ENCODE results near the gene BBS9.

DNA sequence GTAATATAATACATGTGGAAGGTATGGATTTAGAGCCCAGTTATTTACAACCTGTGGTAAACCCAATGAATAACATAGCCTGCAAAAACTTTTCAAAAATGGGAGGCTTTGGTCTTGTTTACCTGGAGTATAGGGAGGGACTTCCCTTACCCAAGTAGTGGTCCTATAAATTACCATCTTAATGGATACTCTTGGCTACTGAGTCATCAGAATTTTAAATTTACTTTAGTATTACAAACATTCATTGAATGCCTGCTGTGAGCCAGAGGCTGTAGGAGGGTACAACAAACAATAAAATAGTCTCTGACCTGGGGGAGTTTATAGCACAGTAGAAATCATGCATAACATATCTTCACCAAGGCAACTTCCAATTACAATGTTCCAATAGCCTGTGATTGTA, 365.1 kb downstream of the BBS9 start:
- TF ChIP-seq, protein P1, sequence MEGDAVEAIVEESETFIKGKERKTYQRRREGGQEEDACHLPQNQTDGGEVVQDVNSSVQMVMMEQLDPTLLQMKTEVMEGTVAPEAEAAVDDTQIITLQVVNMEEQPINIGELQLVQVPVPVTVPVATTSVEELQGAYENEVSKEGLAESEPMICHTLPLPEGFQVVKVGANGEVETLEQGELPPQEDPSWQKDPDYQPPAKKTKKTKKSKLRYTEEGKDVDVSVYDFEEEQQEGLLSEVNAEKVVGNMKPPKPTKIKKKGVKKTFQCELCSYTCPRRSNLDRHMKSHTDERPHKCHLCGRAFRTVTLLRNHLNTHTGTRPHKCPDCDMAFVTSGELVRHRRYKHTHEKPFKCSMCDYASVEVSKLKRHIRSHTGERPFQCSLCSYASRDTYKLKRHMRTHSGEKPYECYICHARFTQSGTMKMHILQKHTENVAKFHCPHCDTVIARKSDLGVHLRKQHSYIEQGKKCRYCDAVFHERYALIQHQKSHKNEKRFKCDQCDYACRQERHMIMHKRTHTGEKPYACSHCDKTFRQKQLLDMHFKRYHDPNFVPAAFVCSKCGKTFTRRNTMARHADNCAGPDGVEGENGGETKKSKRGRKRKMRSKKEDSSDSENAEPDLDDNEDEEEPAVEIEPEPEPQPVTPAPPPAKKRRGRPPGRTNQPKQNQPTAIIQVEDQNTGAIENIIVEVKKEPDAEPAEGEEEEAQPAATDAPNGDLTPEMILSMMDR (IDR thresholded peaks at IDR 0.05; ENCODE audit: low read depth, low read length) = no peak
- TF ChIP-seq EZH2phosphoT487 (IDR thresholded peaks at IDR 0.05; ENCODE audit: low read depth) = no peak

Measured in OCI-LY3 (cell line).